GM18907 (cell line): ENCODE measurements around the gene RNASEH2B.

Experiments
- ATAC-seq: cut with Tn5 transposase; IDR thresholded peaks from one replicate; pipeline ENCODE4 v1.9.1; 2021; ENCODE audit warnings: mild to moderate bottlenecking, moderate library complexity; ENCODE audit not compliant: unreplicated experiment

The RNASEH2B gene

DNA sequence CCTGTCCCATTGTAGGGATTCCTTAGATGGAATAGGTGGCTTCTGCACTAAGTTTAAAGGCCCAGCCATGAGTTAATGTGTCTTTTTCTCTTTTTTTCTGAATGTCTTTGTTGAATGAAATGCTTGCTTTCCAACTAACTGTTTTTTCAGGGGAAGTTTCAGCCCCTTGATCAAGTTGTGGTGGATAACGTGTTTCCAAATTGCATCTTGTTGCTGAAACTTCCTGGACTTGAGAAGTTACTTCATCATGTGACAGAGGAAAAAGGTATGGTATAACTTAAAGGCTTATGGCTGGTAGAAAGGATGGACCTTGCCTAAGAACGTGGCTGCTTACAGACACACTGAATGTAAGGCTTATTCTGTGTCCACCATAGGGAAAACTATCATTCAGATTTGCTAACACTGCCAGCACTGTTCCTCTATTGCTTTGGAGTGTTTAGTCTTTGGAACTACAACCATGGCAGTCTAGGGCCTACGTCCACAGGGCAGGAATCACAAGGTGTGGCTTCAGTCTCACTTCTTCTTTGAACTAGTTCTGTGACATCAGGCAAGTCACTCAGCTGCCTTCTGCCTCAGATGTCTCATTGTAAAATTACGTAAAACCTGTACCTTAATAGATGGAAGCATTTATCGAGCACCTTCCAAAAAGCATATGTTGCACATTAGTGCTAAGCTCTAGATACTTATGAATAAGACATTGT, 25.3 kb downstream of the RNASEH2B start:
- no peak for ATAC-seq

DNA sequence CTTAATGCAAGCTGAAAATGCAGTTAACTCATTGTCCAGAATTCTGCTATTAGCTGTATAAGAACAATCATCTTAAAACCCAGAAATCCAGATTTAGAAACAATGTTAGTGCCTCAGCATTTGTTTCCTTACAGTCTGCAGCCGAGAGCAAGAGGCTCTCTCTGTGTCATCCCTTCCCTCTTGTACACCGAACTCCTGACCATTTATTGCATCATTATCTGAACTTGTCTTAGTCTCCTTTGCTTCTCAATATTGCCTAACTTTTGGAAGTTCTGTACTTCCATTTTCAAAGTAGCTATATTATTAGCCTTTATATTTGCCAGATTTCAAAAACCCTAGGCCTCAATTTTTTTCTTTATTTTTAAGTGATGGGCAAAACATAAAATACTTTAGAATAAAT, 27.1 kb downstream of the RNASEH2B start:
- ATAC-seq, result no peak

DNA sequence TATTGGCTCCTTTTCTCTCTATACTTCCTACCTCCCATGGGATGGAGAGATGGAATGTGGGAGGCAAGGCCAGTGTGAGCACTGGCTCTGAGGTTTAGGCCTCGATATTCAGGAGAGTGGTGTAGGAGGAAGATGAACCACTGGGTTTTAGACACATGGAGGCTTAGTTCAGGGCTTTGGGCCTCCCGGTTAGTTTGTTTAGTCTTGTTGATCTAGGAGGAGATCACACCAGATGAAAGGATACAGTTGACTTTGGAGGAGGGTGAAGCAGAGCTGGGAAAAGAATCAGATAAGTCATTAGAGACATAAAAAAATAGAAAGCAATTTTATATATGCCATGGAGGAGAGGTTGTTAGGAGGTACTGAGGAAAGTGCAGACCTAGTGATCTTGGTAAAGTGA, 30.9 kb downstream of the RNASEH2B start:
- ATAC-seq, result no peak

DNA sequence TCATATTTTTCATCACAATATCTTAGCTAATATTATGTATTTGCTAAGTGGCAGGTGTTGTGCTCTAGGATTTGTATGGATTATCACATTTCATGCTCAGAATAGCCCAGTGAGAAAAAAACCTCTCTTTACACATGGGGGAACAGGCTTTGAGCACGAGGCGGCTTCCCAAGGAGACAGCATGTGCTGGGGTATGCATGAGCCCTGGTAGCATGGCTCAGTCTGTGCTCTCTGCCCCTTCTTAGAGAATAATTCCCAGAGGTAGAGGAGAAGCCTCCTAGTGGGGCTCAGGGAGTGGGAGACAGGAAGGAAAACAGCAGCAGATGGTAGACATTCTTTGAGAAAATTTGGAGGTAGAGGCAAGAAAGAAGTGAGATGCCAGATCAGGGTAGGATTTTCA, 31.6 kb downstream of the RNASEH2B start:
- no peak for ATAC-seq

DNA sequence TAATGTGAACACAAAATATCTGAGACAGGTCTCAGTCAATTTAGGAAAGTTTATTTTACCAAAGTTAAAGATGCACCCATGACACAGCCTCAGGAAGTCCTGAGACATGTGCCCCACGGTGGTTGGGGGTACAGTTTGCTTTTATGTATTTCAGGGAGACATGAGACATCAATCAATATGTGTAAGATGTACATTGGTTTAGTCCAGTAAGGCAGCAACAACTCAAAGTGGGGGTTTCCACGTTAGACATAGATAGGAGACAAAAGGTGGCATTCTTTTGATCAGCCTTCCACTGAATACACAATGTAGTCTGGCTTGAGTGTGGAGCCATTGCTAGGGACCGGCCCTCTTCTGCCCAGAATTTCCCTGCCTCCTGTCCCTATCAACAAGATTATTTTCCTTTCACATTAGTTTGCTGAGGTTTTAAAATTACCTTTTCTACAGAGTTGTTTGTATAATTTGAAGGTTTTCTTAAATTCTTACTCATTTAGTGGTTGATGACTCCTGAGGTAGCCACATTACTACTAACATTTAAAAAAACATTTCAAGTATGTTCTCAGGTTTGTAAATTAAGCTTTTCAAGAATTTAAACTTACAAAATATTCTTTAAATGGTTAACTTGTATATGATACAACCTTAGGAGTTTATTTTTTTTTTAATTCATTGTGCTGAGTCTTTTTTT, 33.2 kb downstream of the RNASEH2B start:
- no peak for ATAC-seq

DNA sequence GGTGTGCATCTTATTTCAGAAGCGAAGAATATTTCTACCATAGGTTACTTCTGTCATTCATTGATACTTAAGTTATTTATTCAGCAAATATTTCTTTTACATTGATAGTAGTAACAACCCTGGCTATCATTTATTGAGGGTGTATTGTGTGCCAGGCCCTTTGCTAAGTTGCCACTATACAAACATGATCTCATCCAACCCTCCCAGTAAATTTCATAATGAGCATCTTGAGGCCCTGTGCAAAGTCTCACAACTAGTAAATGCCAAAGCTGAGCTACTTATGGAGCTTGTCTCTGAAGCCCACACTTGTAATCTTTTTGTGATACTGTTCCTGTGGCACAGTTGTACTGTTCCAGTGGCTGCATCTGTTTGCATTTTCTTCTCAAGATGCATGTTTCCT, 36.1 kb downstream of the RNASEH2B start:
- ATAC-seq, result no peak

DNA sequence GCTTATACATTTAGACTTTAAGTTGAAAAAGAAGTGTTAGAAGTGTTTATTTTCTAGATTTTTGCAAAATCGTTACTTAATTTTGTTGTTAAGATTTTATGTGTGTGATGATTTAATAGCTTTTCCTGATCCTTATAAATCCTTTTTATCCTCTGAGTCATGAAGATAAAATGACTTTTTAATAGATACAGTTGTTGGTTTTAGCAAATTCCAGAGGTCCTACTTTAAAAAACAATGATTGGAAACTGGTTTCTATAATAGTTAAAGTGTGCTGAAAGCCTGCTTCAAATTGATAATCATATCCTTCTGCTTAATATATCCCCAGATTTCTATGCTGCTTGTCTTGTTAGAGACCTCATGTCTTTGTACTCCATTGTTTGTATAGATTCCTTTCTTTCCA, 39.0 kb downstream of the RNASEH2B start:
- no peak for ATAC-seq

DNA sequence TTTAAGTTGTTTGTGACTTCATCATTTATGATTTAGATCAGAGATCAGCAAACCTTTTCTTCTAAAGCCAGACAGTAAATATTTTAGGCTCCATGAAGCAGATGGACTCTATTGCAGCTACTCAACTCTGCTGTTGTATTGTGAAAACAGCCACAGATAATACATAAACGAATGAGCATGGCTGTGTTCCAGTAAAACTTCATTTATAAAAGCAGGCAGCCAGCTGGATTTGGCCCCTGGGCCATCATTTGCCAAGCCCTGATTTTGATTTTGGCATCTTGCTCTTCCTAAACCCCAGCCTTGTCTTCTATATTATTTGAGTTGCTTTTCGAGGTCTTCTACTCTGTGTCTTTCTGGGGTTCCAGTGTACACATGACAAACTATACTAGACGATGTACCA, 41.3 kb downstream of the RNASEH2B start:
- no peak for ATAC-seq

DNA sequence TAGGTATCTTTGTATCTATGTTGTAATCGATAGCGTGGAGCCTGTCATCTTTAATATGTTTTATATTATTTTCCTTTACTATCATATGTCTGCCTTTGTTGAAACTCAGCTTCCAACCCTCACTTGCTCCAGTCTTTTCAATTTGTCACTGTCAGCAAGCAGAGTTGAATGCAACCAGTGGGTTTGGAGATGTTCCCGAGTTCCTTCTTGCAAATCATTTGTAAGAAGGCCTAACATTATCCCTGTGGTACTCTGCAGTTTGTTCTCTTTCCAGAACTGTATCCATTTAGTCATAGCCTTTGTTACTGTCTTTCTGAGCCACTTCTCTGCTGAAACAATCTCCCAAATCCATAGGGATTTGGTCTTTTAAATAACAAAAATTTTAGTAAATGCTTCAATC, 41.8 kb downstream of the RNASEH2B start:
- ATAC-seq, result no peak

DNA sequence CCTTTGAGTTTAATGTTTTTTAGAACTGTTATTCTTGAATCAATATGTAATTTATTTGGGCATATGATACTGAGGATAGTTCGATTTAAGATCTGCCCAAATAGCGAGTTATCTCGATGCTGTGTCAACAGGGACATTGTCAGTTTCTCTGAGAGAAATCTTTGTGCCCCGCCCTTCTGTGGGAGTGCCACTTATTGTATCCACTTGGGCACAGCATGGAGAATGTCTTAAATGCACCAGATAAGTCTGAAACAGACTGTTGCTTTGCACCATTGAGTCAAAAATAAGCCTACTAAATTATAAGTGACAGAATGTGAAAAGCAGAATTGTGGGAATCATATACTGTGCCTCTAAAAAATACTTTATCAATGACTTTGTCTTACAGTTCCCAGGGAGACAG, 45.6 kb downstream of the RNASEH2B start:
- ATAC-seq, result no peak

DNA sequence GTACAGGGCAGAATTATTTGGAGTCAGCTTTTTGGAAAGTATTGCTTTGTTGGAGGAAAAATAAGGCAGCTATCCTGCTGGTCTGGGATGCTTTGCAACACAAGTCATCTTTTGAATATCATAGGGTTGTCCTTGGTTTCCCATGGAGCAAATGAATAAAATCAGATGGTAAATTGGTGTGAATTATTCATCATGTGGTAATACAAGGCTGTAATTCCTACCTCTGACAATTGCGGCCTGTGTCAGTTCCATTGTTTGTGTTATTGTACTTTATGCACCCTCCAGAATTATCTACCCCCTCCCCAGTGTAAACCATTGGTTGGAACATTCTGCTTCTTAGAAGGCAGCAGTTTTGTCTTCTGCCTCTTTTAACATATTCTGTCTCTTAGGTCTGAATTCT, 46.2 kb downstream of the RNASEH2B start:
- no peak for ATAC-seq

DNA sequence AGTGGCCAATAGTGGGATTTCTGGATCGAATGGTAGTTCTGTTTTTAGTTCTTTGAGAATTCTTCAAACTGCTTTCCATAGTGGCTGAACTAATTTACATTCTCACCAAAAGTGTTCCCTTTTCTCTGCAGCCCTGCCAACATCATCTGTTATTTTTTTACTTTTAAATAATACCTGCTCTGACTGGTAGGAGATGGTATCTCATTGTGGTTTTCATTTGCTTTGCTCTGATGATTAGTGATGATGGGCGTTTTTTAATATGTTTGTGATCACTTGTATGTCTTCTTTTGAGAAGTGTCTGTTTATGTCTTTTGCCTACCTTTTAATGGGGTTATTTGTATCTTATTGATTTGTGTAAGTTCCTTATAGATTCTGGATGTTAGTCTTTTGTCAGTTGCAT, 48.0 kb downstream of the RNASEH2B start:
- no peak for ATAC-seq

DNA sequence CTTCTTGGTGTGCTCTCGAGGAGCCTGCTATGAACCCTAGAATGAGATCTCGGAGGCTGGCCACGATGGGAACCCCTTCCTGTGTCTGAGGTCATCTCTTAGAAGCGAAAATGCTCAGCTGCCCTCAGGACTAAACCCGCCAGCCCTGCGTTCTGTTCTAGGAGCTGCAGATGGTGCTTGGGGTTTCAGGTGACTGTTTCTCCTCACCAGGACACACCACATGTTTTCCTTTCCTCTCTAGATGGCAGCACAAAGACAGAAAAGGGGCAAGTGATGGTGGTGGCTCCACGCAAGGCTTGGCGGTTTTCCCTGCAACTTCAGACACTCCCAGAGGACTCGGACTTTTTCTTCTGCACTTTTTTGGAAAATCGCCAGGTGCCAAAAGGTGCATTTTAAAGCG, 60.1 kb downstream of the RNASEH2B start:
- no peak for ATAC-seq

DNA sequence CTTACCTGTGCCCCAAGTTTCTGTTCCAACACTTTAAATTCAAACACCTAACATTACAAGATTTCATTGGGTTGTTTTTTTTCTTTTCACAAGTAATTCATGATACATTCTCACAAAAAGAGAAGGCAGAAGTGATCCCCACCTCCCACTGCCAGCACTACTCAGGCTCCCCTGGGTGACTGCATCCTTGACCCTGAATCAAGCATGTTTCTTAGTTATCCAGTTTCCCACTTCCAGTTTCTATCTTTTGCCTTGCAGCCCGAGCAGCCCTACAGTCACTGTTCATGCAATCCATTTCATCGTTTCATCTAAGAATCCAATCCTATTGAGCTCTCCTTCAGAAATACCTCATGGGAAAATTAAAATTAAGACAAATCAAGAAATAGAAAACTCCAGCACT, 61.4 kb downstream of the RNASEH2B start:
- no peak for ATAC-seq

DNA sequence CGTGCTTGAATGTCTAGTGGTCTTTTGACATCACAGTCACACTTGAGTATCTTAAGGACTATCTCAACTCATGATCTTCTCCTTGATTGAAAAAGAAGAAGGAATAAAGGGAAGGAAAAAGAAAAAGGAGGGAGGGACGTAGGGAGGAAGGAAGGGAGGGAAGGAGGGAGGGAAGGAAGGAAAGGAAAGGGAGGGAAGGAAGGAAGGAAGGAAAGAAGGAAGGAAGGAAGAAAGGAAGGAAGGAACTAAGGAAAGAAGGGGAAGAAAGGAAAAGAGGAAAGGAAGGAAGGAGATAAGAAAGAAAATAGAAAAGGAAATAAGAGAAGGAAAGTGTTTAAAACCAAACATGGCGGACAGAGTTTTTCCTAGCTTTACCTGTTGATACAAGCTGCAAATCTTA, 64.7 kb downstream of the RNASEH2B start:
- no peak for ATAC-seq

DNA sequence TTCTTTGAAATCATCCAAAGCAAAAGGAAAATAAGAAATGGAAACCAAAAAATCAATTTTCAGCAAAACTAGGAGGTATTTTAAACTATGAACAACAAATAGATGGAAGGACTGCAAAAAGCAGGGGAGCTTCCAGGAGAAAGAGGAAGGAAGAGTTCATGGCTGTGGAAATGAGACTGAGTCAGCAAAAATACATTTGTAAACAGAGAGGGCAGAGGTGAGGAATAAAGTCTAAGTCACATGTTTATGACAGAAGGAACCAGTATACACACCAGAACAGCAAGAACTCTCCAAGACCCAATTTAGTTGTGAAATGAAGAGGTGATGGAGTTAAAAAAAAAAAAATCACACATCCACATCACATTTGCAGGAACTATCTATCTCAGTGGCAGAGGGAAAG, 69.6 kb downstream of the RNASEH2B start:
- ATAC-seq, result no peak

DNA sequence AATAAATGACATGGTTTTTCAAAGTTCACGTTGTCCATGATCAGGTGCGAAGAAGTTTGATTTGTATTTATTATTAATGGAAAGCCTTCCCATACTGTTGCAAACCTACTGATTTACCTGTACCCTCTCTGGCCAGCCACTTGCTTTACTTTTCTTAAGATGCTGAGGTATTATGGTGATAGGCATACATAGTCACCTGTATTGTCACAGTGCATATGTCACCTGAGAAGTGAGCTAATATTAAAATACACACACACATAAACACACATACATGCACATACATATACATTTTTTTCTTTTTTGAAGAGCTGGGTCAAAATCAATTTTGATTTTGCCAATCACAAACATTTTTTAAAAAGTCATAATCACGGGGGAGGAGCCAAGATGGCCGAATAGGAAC, 72.1 kb downstream of the RNASEH2B start:
- no peak for ATAC-seq

DNA sequence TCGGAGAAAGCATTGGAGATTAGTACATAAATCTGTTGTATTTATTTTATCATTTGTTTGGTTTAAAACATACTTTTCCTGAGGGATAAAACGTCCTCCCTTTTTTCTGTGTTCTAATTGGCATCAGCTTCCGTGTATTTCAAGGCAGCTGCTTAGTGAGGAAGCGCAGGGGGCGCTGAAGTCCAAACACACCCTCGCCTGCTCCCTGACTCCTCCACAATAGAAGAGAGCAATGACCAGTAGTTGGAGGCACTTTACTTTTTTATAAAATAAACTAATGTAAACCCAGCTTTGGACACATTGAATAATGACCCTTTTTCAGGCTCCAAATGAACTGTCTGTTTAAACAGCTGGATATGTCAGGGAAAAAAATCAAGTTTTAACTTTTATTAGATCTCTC, 79.9 kb downstream of the RNASEH2B start:
- ATAC-seq, result no peak

DNA sequence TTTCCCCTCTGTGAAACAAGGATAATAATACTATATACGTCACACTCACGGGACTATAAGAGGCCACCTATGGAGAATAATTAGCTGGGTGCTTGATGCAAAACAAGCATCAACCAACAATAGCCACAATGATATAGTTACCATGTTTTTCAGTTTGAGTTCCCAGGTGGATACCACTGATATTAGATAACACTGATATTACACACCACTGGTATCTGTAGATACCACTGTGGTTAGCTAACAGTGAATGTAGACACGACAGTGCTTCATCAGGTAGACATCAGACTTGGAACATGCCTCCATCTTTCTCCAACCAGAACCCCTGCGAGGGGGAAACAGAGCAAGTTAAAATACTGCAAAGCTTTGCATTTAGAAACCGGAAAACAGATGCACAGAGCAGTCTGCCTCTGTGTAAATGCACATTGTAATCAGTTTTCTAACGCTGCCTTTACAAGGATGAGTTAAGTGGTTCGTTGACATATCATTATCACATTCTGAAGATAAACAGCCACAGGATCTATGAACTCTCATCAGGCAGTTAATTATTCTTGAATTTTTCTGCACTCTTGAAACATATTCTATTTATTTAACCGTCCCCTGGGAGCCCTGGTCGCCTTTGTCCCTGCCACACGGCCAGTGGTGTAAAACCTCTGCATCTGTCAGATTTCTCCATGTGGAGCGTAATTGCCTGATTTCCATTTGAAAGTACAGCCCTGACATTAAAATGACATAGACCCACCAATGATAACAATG, 80.7 kb downstream of the RNASEH2B start:
- ATAC-seq, result no peak

DNA sequence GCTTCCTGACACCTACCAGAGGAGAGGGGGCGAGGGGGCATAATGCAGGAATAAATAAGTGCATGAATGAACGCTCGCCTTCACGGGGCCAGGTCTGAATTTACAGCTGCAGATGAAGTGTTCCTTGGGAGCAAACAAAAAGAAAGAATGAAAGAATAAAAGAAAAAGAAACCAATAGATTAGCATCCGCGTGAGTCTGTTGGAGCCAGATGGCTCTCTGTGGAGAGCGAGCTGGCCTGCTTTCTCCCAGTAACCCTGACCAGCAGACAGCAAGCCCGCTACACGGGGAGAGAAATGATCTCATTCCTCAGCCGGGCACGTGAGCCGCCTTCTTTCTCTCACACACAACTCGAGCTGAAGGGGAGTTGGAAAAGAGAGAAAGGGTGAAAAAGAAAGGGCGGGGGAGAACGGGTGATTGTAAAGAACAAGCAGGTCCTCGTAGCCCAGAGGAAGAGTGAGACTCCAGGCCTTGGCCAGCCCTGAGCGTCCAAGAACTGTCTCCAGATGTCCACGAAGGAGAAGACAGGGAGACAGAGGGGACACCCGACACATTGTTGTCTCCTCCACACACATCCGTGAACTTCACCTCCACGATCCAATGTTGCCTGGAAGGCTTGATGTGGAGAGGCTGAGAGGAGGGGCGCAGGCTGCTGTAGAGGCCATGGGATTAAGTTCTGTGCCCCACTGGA, 81.4 kb downstream of the RNASEH2B start:
- ATAC-seq, result no peak
